Measurements from ENCODE around the gene CHTOP.

Gene CHTOP

GRCh38 chr1:153612755-153613331 is 21.0 kb upstream of the CHTOP start, which contains the start of gene S100A16:
S100A16 (minus strand) TSS chr1:153613137; CDS start chr1:153608151, 4,986 bp downstream.
- DNase-seq (ENCODE audit: low spot score) = peak; percentile 92

GRCh38 chr1:153613406-153613805 is 20.5 kb upstream of the CHTOP start:
- DNase-seq (ENCODE audit: low spot score) = no peak

- no peak for DNase-seq (ENCODE audit: low spot score)
Measured at GRCh38 chr1:153614189-153614900, 19.5 kb upstream of the CHTOP start.

GRCh38 chr1:153614906-153615305 is 19.0 kb upstream of the CHTOP start:
- DNase-seq (ENCODE audit: low spot score) = no peak

GRCh38 chr1:153615406-153615805 is 18.5 kb upstream of the CHTOP start:
- no peak for DNase-seq (ENCODE audit: low spot score)

GRCh38 chr1:153616144-153616916 is 17.5 kb upstream of the CHTOP start, which contains the start of gene S100A14:
S100A14 (minus strand) TSS chr1:153616325; CDS start chr1:153615858, 467 bp downstream.
- peak; percentile 87 for DNase-seq (ENCODE audit: low spot score)

GRCh38 chr1:153616917-153617311 is 17.0 kb upstream of the CHTOP start:
- DNase-seq (ENCODE audit: low spot score) = no peak

GRCh38 chr1:153617663-153618062 is 16.2 kb upstream of the CHTOP start:
- peak; percentile 89 for DNase-seq (ENCODE audit: low spot score)

GRCh38 chr1:153619171-153619570 is 14.7 kb upstream of the CHTOP start:
- no peak for DNase-seq (ENCODE audit: low spot score)

- no peak for DNase-seq (ENCODE audit: low spot score)
Measured at GRCh38 chr1:153623101-153623500, 10.8 kb upstream of the CHTOP start.

GRCh38 chr1:153624965-153625611 is 8.8 kb upstream of the CHTOP start:
- DNase-seq (ENCODE audit: low spot score) = no peak

- no peak for DNase-seq (ENCODE audit: low spot score)
Measured at GRCh38 chr1:153626477-153626903, 7.4 kb upstream of the CHTOP start.

GRCh38 chr1:153626904-153627714 is 6.8 kb upstream of the CHTOP start, which contains the start of gene S100A13:
S100A13 (minus strand) TSS chr1:153627505; CDS start chr1:153626472, 1,033 bp downstream.
- peak; percentile 98 for DNase-seq (ENCODE audit: low spot score)

GRCh38 chr1:153627715-153628626 is 5.9 kb upstream of the CHTOP start, which contains the start of gene S100A1:
S100A1 (plus strand) TSS chr1:153628434; CDS start chr1:153630522, 2,088 bp downstream.
- peak; percentile 52 for DNase-seq (ENCODE audit: low spot score)

GRCh38 chr1:153628638-153629342 is 5.1 kb upstream of the CHTOP start:
- DNase-seq (ENCODE audit: low spot score) = no peak

GRCh38 chr1:153629343-153629665 is 4.6 kb upstream of the CHTOP start:
- DNase-seq (ENCODE audit: low spot score) = no peak

- DNase-seq (ENCODE audit: low spot score) = no peak
Measured at GRCh38 chr1:153629971-153630370, 3.9 kb upstream of the CHTOP start.

GRCh38 chr1:153630384-153630783 is 3.5 kb upstream of the CHTOP start:
- no peak for DNase-seq (ENCODE audit: low spot score)
